ENCODE data around the gene IPO9.

DNA sequence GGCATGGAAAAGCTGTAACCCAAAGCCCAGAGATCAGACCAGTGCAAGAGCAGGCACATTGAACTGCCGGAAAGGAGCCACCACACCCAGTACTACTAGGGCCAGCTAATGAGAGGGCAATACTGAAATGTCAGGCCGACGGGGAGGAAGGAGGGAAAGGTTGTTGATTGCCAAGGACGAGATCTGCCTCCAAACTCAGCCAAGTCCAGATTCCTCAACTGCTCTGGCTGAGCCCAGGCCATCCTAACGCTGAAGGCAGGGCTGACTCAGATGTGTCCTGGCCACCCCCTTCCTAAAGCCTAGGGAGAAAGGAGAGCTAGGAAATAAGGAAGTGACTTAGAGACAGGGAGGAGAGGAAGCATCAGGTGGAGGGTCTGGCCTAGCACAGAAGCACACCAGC lies 42.1 kb upstream of the IPO9 start:
- TF ChIP-seq EZH2 (IDR thresholded peaks at IDR 0.05; ENCODE audit: insufficient read depth, low read length), result no peak
- TF ChIP-seq, protein P1, sequence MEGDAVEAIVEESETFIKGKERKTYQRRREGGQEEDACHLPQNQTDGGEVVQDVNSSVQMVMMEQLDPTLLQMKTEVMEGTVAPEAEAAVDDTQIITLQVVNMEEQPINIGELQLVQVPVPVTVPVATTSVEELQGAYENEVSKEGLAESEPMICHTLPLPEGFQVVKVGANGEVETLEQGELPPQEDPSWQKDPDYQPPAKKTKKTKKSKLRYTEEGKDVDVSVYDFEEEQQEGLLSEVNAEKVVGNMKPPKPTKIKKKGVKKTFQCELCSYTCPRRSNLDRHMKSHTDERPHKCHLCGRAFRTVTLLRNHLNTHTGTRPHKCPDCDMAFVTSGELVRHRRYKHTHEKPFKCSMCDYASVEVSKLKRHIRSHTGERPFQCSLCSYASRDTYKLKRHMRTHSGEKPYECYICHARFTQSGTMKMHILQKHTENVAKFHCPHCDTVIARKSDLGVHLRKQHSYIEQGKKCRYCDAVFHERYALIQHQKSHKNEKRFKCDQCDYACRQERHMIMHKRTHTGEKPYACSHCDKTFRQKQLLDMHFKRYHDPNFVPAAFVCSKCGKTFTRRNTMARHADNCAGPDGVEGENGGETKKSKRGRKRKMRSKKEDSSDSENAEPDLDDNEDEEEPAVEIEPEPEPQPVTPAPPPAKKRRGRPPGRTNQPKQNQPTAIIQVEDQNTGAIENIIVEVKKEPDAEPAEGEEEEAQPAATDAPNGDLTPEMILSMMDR (IDR thresholded peaks at IDR 0.05; ENCODE audit: insufficient read depth, low read depth, low read length), result no peak

All from astrocyte (in vitro differentiated cells and primary cell).